Smooth muscle cell (in vitro differentiated cells): Measurements from ENCODE around the gene GUCD1. TPM values are rescaled to one million over a fixed set of nuclear protein-coding genes. Genes with fewer than 3 reads are reported as not detected.

Source experiments
- DNase-seq: peaks from one replicate; lab custom pipeline; 2025; ENCODE audit not compliant: unreplicated experiment; lab: John Stamatoyannopoulos, UW
- H2AFZ ChIP-seq: fragments of 200-600 bp; sonication (generic); 2 replicates; pipeline ENCODE4 v1.6.0; 2016; ENCODE audit warnings: antibody characterized with exemption, low read depth, mild to moderate bottlenecking
- H3F3A ChIP-seq: fragments of 200-600 bp; sonication (generic); 2 replicates; pipeline ENCODE4 v1.6.0; 2017; ENCODE audit warnings: antibody characterized with exemption, low read depth
- H3K27ac ChIP-seq: fragments of 200-600 bp; sonication (generic); 2 replicates; pipeline ENCODE4 v1.5.1; 2016; ENCODE audit warnings: low read depth, mild to moderate bottlenecking
- H3K27me3 ChIP-seq: fragments of 200-600 bp; sonication (generic); 2 replicates; pipeline ENCODE4 v1.6.1; 2016; ENCODE audit warnings: low read depth, mild to moderate bottlenecking
- H3K36me3 ChIP-seq: fragments of 200-600 bp; sonication (generic); 2 replicates; pipeline ENCODE4 v1.5.1; 2016; ENCODE audit warnings: low read depth
- H3K4me1 ChIP-seq: fragments of 200-600 bp; sonication (generic); 2 replicates; pipeline ENCODE4 v1.5.1; 2016; ENCODE audit warnings: low read depth
- H3K4me2 ChIP-seq: fragments of 200-600 bp; sonication (generic); 2 replicates; pipeline ENCODE4 v1.6.0; 2016; ENCODE audit warnings: mild to moderate bottlenecking
- H3K4me3 ChIP-seq: fragments of 200-600 bp; sonication (generic); 2 replicates; pipeline ENCODE4 v1.5.1; 2016; ENCODE audit warnings: mild to moderate bottlenecking
- H3K79me2 ChIP-seq: fragments of 200-600 bp; sonication (generic); 2 replicates; pipeline ENCODE4 v1.6.0; 2016; ENCODE audit warnings: low read depth, mild to moderate bottlenecking
- H3K9ac ChIP-seq: fragments of 200-600 bp; sonication (generic); 2 replicates; pipeline ENCODE4 v1.6.0; 2016; ENCODE audit warnings: low read depth
- H3K9me3 ChIP-seq: fragments of 200-600 bp; sonication (generic); replicated peaks from 2 replicates; pipeline ENCODE4 v1.5.1; 2016; ENCODE audit warnings: low read depth
- H4K20me1 ChIP-seq: fragments of 200-600 bp; sonication (generic); 2 replicates; pipeline ENCODE4 v1.6.0; 2016; ENCODE audit warnings: low read depth
- WGBS: methylation state at CpG from one replicate; pipeline ENCODE4 v1.1.7; 2016; ENCODE audit warnings: low lambda C conversion rate; 5-methylcytosine and 5-hydroxymethylcytosine counted together
- polyA plus RNA-seq: library from polyadenylated mRNA; unstranded; fragments of >200 nt; fragmentation: Nextera tagmentation; extraction: Ambion mirVana; gene quantifications from 2 replicates; pipeline ENCODE4 v1.2.1, GENCODE V29; 2016
- total RNA-seq: library from RNA; depleted of rRNA; stranded (reverse); fragments of >200 nt; gene quantifications from 2 replicates; pipeline ENCODE4 v1.2.3, GENCODE V29; 2014
- TF ChIP-seq, protein P1 (sequence below): fragments of 200-600 bp; sonication (generic); IDR thresholded peaks from 2 replicates; pipeline ENCODE4 v1.5.1; 2017; ENCODE audit warnings: borderline replicate concordance, mild to moderate bottlenecking, antibody characterized with exemption; ENCODE audit not compliant: insufficient read depth, poor library complexity, severe bottlenecking

The GUCD1 gene
- total and polyA plus RNA-seq, 2 experiments from 2014 or later: 54.3 to 56.0 TPM

- Histone ChIP-seq H3K27ac (no peak overlapping the region), H2AFZ (no peak overlapping the region), H3K27me3 (no peaks in the 10 kb centered on the region), H3K4me3 (no peak overlapping the region), H3K4me2 (no peak overlapping the region), H4K20me1 (no peaks in the 10 kb centered on the region), H3K79me2 (no peaks in the 10 kb centered on the region), H3K36me3 (no peaks in the 10 kb centered on the region), H3K4me1 (peaks cover 8% of the 10 kb centered on the region), H3F3A (no peaks in the 10 kb centered on the region), H3K9me3 (no peaks in the 10 kb centered on the region), H3K9ac (no peak overlapping the region)
- 88% methylated on average over 6 of the region's 6 CpGs for WGBS
- TF ChIP-seq, protein P1, sequence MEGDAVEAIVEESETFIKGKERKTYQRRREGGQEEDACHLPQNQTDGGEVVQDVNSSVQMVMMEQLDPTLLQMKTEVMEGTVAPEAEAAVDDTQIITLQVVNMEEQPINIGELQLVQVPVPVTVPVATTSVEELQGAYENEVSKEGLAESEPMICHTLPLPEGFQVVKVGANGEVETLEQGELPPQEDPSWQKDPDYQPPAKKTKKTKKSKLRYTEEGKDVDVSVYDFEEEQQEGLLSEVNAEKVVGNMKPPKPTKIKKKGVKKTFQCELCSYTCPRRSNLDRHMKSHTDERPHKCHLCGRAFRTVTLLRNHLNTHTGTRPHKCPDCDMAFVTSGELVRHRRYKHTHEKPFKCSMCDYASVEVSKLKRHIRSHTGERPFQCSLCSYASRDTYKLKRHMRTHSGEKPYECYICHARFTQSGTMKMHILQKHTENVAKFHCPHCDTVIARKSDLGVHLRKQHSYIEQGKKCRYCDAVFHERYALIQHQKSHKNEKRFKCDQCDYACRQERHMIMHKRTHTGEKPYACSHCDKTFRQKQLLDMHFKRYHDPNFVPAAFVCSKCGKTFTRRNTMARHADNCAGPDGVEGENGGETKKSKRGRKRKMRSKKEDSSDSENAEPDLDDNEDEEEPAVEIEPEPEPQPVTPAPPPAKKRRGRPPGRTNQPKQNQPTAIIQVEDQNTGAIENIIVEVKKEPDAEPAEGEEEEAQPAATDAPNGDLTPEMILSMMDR: no peak
- no peak for DNase-seq
These were observed 36.4 kb upstream of the GUCD1 start for GRCh38 chr22:24591286-24591830.

GRCh38 chr22:24590596-24591173 lies 35.7 kb upstream of the GUCD1 start:
- Histone ChIP-seq H3K79me2 (no peaks in the 10 kb centered on the region), H4K20me1 (no peaks in the 10 kb centered on the region), H3K4me2 (no peak overlapping the region), H3K9me3 (no peaks in the 10 kb centered on the region), H3K36me3 (no peaks in the 10 kb centered on the region), H2AFZ (no peak overlapping the region), H3K4me1 (peaks cover 8% of the 10 kb centered on the region), H3K27me3 (no peaks in the 10 kb centered on the region), H3K27ac (no peak overlapping the region), H3K4me3 (no peak overlapping the region), H3K9ac (no peak overlapping the region), H3F3A (no peaks in the 10 kb centered on the region)
- no peak for DNase-seq
- TF ChIP-seq, protein P1: no peak
- 98% methylated on average over 12 of the region's 12 CpGs for WGBS

DNA sequence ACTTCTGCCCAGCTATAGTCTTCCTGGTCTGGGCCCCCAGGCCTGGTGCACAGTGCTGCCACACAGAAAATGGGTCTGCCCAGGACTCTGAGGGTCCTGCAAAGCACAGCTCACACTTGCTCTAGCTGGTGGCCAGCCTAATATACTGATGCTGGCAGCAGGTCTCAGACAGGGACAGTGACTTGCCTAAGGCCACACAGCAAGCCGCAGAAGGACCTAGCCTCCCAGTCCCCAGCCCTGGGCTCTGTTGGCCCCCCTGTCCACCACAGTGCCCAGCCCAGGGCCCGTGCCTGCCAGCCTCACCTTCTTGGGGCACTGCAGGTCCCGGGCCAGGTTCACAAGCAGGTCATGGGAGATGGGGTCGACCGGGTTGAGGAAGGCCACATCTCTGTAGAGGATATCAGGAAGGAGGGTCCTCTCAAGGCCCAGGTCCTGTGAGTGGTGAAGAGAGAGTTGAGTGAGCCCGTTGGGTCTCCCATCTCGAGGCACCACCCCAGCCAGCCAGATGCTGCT lies 34.6 kb upstream of the GUCD1 start:
- Histone ChIP-seq H3K9me3 (no peaks in the 10 kb centered on the region), H3K79me2 (no peaks in the 10 kb centered on the region), H4K20me1 (no peaks in the 10 kb centered on the region), H2AFZ (no peak overlapping the region), H3K36me3 (no peaks in the 10 kb centered on the region), H3K4me1 (peaks cover 8% of the 10 kb centered on the region), H3K27me3 (no peaks in the 10 kb centered on the region), H3K9ac (no peak overlapping the region), H3K4me2 (no peak overlapping the region), H3K4me3 (no peak overlapping the region), H3F3A (no peaks in the 10 kb centered on the region), H3K27ac (no peak overlapping the region)
- 92% methylated on average over 7 of the region's 7 CpGs for WGBS
- DNase-seq: no peak
- TF ChIP-seq, protein P1: no peak
